NCI-H1105 treated with DMSO at 0.1 percent for 48 hours (cell line): ENCODE data around the gene FANCC.
A peak's percentile ranks its signal among the peaks of the same experiment; 100 is the strongest.

Experiments
- DNase-seq: peaks from one replicate; lab custom pipeline; 2025; lab: John Stamatoyannopoulos, UW

The FANCC gene

GRCh38 chr9:95100071-95100627 lies 217.4 kb downstream of the FANCC start:
- DNase-seq = no peak

DNA sequence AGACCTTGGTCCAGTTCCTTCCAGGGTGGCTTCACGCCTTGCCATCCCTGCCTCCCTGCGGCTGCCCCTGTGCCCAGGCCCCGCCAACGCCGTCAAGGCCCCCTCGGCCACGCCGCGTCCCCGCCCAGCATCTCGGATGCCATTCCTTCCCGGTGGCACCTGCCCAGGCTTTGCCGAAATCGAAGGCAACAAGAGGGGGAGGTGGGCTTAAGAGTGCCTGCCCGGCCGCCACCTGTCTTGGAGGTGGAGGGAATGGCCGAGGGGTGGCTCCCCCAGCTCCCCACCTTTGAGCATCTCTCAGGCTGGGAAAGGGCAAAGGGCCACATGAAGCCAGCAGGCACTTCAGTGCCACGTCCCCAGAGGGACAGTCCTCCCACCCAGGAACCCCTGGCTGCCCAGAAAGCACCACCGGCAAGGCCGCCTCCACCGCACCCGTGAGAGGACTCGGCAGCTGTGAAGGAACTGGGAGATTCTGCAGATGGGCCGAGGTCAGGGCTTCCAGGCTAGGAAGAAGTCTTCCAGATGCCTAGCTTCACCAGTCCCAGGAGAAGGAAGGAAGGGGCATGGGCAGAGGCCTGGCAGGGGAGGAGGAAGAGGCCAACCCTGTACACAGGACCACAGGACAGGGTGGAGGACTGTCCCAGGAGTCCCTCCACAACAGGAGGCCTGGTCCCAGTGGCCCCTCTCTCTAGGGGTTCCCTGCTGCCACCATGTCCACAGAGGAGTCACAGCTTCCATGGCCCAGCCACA lies 218.0 kb downstream of the FANCC start:
- no peak for DNase-seq

- no peak for DNase-seq
Measured at GRCh38 chr9:95098391-95098921, 219.1 kb downstream of the FANCC start.

DNA sequence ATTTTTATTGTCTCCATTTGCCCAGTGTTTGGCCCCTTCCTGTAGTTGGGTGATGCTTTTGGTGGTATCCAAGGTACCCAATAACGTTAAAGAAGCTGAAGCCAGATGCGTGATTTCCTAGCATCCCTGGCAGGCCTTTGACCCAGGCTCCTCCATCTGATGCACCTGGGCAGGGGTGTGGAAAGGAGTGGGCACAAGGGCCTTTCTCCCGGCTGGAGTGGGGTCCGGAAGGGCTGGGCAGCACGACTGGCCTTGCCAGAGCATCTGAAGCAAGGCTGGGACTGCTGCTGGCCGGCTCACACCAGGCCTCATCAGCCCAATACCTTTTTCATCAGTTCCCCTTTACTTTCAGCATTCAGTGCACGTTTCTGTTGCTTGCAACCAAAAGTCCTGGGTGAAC lies 220.2 kb downstream of the FANCC start:
- no peak for DNase-seq

DNA sequence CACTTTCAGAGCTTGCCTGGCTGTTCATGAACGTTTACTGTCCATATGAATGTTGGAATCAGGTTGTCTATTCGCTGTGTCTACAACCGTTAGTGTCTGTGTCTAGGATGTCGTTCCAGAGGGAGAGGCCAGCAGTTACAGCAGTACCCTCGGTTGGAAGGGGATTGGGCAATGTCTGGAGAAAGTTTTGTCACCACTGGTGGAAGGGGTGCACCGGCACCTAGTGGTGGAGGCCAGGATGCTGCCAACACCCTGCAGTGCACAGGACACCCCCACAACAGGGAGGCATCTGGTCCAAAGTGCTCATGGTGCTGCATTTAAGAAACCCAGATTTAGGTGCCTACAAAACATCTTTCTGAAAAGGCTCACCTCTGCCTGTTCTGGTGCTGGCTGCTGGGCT lies 220.7 kb downstream of the FANCC start:
- DNase-seq = no peak

GRCh38 chr9:95096381-95096780 lies 221.1 kb downstream of the FANCC start:
- no peak for DNase-seq

GRCh38 chr9:95095641-95096355 lies 221.7 kb downstream of the FANCC start:
- DNase-seq = no peak

GRCh38 chr9:95094002-95094401 lies 223.5 kb downstream of the FANCC start:
- DNase-seq = no peak

- DNase-seq = no peak
Measured at GRCh38 chr9:95093586-95093985, 223.9 kb downstream of the FANCC start.

GRCh38 chr9:95092262-95093072 lies 225.0 kb downstream of the FANCC start:
- no peak for DNase-seq

- DNase-seq = no peak
Measured at GRCh38 chr9:95091601-95092261, 225.8 kb downstream of the FANCC start.

GRCh38 chr9:95090871-95091577 lies 226.5 kb downstream of the FANCC start:
- no peak for DNase-seq

DNA sequence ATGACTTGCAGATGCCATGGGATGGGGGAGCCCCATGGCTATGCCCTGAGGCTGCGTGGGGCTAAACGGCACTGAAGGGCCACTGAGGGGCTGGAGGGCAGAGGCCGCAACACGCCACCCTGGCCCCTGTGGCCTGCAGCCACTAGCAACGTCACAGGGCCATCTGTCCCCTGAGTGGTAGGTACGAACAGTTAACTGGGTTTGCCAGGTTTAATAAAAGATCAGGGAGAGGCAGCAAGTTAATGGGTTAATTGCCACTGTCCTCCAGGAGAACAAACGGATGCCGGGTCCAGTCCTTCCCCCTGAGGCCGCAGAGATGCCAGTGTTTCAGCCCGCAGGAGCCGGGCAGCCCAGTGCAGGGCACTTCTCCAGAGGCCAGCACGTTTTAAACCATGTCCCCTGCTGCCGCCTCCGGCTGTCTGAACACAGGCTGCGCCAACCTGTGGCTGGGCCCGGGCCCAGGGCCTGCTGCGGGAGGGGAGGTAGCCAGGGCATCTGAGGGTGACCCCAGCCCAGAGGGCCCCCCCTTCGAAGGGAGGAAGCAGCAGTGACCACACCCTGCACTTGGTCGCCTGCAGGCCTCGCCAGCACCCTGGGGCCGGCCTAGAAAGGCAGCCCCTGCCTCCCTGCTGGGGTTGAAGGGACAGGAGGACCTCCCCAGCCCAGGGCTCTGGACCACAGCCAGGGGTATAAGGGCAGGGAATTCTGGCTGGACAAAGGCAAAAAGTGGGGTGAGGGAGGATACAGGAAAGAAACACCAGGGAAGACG lies 227.3 kb downstream of the FANCC start:
- no peak for DNase-seq

DNA sequence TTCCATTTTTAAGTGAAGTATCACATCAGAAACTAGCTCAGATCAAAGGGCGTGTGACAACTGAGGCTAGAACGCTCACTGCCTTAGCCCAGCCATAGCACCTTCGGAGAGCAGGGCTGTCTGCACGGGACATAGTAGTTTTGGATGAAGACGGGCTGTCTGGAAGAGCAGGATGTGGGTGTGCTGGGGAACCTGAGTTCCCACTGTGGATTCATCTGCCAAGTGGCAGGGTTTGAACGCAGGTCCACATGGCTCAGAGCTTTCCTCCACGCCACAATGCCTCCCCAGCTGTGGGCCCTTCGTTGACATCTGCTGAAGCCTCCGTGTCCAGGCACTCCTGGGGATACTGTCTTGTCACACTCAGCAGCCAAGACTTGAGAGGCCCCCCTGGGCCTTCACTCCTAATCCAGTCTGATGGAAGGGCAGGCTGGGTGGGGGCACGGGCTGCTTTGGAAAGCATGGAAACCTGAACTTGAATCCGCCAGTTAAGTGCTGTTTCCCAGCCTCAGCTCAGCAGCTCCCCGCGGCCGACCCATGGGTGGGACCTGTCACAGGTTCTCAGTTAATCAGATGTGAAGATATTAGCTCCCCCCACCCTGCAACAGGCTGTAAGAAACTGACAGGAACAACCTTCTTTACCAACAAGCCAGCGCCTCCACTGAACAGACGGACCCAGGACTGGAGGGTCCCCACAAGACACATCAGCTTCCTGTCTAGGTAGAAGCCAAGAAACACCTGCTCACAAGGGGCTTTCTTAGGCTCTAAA lies 228.1 kb downstream of the FANCC start:
- DNase-seq = no peak

DNA sequence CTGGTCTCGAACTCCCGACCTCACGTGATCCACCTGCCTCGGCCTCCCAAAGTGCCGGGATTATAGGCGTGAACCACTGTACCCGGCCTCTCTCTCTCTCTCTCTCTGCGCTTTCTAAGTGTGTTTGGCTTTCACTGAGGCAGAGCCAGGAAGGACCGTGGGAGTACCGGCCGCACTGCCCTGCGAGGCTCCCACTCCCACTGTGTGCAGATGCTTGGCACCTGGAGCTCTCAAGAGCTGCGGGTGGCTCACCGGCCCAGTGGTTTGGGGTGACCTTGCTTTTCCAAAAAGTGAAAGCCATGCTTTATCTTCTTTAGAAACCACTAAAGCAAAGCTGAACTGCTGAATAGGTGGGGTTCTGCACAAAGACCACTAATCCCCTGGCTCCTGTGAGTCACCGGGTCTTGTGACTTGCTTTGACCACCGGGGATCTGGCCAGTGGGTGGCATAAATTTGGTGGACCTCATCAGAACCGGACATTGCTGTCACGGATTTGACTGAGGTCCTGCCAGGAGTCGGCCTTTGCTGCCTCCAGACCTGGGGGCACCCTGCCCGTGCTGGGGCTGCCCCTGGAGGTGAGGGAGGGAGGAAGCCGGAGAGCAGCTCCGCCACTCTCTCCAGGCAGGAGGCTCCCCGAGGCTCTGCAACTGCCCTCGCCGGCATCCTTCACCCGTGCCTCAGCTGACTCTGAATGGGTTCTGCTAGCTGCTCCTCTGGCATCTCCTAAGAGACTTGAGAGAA lies 228.9 kb downstream of the FANCC start:
- no peak for DNase-seq

GRCh38 chr9:95087659-95088242 lies 229.8 kb downstream of the FANCC start:
- peak; percentile 11 for DNase-seq

DNA sequence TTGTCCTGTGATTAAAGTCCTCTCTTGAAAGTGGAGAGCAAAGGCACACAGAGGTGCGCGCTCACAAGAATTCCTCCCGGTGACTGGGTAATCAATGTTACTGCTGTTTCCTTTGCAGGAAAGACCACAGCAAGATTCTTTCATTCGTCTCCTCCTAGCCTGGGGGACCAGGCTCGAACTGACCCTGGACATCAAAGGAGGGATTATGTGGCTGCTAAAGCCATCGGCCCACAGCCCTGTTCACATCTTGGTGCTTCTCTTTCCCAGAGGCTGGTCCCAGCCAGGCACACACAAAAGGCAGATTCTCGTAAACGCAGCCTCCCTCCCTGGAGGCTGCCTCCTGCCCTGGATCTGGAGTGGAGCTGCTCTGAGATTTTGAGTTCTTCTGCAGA lies 230.9 kb downstream of the FANCC start:
- no peak for DNase-seq

- DNase-seq = no peak
Measured at GRCh38 chr9:95085861-95086563, 231.5 kb downstream of the FANCC start.
